KOPT-K1 (cell line): ENCODE measurements around the gene ATP6V1D.

Source experiments
- H3K27ac ChIP-seq: fragments of 200-600 bp; sonication (generic); 2 replicates; pipeline ENCODE4 v1.5.1; 2016; ENCODE audit warnings: antibody characterized with exemption, mild to moderate bottlenecking, low read depth, low read length; ENCODE audit not compliant: poor library complexity, severe bottlenecking
- H3K36me3 ChIP-seq: fragments of 200-600 bp; sonication (generic); 2 replicates; pipeline ENCODE4 v1.5.1; 2017; ENCODE audit warnings: antibody characterized with exemption, mild to moderate bottlenecking, low read length, moderate library complexity; ENCODE audit not compliant: insufficient read depth
- H3K9me3 ChIP-seq: fragments of 200-600 bp; sonication (generic); 2 replicates; pipeline ENCODE4 v1.5.1; 2017; ENCODE audit warnings: antibody characterized with exemption, low read length, mild to moderate bottlenecking; ENCODE audit not compliant: insufficient read depth, poor library complexity, severe bottlenecking

The ATP6V1D gene

DNA sequence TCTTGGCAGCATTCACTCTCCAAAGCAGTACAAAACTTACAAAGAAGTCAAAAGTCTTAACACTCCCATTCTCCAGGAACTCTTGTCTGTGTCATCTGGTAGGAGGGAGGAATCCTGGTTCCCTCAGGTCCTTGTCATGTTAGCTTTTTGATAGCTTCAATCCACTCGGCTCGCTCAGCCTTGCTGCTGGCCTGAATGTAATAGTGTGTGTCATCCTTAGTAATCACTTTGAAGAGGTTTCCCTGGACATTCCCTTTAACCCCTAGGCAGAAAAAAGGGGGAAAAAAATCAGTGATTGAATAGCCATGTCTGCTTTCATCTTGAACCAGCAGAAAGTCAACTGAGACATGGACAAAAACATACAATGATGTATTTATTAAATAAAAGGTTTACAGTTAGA is 27.6 kb upstream of the ATP6V1D start:
- Histone ChIP-seq H3K36me3 (peaks cover 61% of the 10 kb centered on the region), H3K27ac (no peak overlapping the region), H3K9me3 (no peaks in the 10 kb centered on the region)

DNA sequence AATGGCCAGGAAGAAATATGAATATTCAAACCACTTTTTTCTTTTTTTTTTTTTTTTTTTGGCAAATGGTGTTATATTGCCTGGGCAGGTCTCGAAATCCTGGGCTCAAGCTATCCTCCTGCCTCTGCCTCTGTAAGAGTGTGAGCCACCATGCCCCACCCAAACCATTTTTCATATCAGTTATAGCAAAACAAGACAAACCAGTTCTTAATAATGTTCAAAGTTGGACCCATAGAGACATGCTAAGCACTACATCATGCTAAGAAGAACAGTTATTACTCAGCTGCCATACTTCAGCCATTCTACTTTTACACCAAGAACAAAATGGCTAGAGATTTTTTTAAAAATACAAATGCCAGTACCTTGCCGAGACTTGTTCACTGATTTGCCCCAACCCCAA is 26.0 kb upstream of the ATP6V1D start:
- no peak overlapping the region for H3K27ac ChIP-seq
- peaks cover 77% of the 10 kb centered on the region for H3K36me3 ChIP-seq
- no peaks in the 10 kb centered on the region for H3K9me3 ChIP-seq

DNA sequence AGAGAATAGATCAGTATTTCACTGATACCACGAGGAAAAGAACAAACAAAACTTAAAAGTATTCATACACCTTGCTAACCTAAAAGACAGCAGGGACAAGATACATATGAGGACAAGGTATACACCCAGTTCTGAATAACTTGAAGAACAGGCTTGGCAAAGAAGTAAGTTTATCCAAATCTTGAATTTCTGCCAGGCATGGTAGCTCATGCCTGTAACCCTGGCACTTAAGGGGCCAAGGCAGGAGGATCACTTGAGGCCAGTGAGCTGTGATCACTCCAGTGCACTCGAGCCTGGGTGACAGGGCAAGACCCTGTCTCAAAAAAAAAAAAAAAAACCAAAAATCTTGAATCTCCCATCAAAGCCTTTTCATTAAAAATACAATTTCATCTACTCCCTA is 25.5 kb upstream of the ATP6V1D start:
- Histone ChIP-seq H3K27ac (no peak overlapping the region), H3K36me3 (peaks cover 82% of the 10 kb centered on the region), H3K9me3 (no peaks in the 10 kb centered on the region)

DNA sequence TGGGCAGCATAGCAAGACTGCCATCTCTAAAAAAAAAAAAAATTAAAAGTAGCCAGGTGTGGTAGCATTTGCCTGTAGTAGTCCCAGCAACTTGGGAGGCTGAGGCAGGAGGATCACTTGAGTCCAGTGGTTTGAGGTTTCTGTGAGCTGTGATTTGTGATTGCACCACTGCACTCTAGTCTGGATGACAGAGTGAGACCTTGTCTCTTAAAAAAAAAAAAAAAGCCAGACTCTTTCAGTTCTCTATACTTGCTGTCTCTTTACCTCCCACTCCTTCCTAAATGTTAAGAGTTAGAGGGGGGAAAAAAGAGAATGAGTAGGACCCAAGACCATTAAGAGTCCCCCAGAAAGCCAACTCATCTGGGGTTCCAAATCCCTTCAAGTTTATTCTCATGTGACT is 18.3 kb upstream of the ATP6V1D start:
- no peak overlapping the region for H3K27ac ChIP-seq
- no peaks in the 10 kb centered on the region for H3K9me3 ChIP-seq
- peaks cover 99% of the 10 kb centered on the region for H3K36me3 ChIP-seq

DNA sequence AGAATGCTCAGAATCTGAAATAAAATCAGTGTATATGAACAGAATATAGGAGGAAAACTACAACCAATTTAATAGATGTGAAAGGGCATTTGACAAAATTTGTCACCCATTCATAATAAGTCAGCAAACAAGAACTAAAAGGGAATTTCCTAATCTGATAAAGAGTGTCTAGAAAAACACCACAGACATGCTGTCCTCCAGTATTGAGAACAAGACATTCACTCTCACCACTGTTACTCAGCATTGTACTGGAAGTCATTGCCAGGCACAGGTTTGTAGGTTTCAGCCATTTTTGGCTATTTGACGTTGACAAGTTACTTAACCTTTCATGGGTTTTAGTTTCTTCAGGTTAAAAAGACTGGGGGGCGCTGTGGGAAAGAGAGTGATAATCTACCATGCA is 13.7 kb upstream of the ATP6V1D start:
- Histone ChIP-seq H3K9me3 (no peaks in the 10 kb centered on the region), H3K27ac (no peak overlapping the region), H3K36me3 (peaks cover 100% of the 10 kb centered on the region)

DNA sequence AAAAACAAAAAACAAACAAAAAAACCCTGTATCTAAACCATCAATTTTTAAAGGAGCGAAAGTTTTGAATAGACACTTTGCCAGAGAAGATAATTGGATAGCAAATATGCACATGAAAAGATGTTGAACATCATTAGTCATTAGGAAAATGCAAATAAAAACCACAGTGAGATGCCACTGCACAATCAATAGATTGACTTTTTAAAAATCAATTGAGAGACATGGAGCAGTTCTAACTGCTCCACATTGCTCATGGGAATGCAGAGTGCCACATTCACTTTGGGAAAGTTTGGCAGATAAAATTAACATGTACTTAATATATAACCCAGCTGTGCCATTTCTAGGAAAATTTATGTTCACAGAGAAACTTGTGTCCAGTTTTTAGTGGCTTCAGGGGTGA is 13.2 kb upstream of the ATP6V1D start:
- Histone ChIP-seq H3K27ac (no peak overlapping the region), H3K36me3 (peaks cover 100% of the 10 kb centered on the region)

DNA sequence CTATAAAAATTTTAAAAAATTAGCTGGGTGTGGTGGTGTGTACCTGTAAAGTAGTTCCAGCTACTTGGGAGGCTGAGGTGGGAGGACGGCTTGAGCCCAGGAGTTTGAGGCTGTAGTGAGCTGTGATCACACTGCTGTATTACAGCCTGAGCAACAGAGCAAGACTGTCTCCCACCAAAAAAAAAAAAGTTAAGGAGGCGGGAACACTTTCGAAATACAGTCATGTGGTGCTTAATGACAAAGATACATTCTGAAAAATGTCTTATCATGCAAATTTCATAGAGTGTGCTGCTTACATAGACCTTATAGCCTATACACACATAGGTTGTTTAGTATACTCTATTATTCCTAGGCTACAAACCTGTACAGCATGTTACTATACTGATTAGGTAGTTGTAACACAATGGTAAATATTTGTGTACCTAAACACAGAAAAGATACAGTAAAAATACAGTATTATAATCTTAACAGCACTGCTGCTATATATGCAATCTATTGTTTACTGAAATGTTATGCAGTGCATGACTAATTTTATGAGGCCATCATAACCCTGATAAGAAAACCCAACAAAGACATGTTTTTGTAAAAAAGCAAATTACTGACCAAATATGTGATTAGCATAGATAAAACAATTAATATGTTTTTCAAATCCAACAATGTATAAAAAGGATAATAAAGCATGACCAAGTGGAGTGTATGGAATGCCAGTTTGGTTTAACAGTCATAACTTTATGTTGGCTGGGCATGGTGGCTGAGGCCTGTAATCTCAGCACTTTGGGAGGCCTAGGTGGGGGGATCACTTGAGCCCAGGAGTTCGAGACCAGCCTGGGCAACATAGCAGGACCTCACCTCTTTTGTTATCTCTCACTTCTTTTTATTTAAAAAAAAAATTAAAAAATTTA is 11.9 kb upstream of the ATP6V1D start:
- H3K36me3 ChIP-seq: peaks cover 100% of the 10 kb centered on the region
- no peak overlapping the region for H3K27ac ChIP-seq
- no peaks in the 10 kb centered on the region for H3K9me3 ChIP-seq

More for the DNA sequence above, 13.2 kb upstream of the ATP6V1D start:
- no peaks in the 10 kb centered on the region for H3K9me3 ChIP-seq

DNA sequence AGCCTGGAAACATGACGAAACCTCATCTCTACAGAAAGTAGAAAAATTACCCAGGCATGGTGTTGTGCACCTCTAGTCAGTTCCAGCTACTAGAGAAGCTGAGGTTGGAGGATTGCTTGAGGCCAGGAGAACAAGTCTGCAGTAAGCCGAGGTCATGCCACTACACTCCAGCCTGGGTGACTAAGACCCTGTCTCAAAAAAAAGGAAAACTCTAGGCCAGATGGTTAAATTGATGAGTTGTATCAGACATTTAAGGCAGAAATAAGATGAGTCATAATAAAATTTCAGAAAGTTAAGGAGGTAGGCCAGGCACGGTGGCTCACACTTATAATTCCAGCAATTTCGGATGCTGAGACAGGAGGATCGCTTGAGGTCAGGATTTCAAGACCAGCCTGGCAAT is 11.2 kb upstream of the ATP6V1D start:
- H3K27ac ChIP-seq: no peak overlapping the region
- peaks cover 100% of the 10 kb centered on the region for H3K36me3 ChIP-seq
- H3K9me3 ChIP-seq: no peaks in the 10 kb centered on the region

DNA sequence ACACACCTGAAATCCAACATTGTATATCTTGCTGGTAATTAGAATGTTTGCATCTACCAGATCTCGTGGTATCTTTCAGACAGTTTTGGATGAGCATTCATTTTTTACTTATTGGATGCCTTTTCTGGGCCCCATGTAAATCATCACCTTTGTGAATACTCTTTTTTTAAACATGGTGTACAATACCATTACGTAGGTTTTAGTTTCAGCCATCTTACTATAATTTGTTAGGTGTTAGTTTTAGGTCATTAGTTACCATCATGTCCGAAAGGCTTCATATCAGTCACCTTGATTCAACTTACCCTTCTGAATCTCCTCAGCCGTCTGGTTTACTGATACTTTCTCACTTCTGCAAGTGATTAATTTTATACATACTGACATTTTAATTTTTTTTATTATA is 5.9 kb upstream of the ATP6V1D start:
- H3K9me3 ChIP-seq: no peaks in the 10 kb centered on the region
- H3K36me3 ChIP-seq: peaks cover 82% of the 10 kb centered on the region
- no peak overlapping the region for H3K27ac ChIP-seq

DNA sequence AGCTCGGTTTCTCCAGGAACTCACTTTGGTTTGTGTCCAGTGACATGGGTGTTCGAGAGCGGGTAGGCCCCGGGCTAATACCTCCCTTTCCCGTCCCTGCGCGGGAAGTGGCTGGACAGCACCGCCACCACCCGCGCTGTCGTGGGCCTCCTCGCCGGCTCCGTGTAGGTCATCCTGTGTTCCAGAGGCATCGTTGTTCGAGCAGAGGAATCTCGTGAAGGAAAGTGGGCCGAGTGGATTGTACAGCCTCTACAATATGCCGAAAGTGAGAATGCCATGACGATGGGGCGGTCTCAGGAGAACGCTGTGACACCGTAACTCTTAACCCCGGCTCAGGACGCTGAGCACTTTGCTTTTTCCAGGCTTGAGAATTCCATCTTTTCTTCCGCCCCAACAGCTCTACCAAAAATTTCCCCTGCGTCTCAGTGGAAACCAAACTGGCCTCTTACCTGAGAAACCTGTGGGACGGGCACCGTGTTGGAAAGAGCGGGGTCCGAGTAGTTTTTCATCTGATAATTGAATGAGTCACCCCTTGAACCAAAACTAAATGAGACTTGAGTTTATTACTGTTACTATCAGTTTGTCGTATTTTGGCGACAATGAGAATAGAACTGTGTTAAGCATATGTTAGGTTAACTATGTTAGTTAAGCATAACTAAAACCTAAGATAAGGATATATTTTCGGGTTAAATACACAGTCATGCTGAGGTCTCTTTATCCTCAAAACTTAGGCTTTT is 1.0 kb upstream of the ATP6V1D start:
- peak overlapping the region; percentile 94 for H3K27ac ChIP-seq
- H3K36me3 ChIP-seq: peaks cover 34% of the 10 kb centered on the region
- no peaks in the 10 kb centered on the region for H3K9me3 ChIP-seq

DNA sequence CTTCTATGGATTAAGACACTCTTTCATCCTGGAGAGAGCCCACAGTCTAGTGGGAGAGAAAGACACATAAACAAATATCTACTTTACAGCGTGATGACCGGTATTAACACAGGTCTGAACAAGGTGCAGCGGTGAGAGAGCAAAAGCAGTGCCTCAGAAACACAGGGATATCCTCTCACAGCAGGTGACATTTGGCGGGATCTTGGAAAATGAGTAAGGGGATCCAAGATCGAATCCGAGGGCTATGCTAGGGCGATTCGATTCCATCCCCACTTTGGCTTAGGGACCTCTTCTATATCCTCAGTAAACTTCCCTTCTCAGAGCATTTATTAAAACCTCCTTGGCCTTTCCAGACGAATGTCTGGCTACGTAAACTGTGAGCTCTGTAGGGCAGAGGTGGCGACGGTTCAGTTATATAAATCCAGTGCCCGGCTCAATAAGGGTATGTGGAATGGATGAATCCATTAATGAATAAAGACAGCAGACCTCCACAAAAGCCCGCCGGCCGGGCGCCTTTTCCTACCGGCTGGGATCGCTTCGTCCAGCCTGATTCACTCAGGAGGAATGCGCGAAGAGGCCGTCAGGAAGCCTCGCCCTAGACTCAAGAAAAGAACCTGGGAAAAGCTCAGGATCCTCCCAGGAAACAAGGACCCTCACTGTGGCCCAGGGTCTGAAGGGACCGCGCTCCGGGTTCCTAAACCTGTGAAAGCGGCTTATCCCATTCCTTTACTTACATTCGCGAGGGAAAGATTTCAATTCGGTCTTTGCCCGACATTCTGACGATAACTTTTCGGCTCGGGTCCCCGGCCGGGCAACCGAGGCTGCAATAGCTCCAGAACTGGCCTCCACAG is 455 bp downstream of the ATP6V1D start:
- Histone ChIP-seq H3K36me3 (peaks cover 19% of the 10 kb centered on the region), H3K9me3 (no peaks in the 10 kb centered on the region), H3K27ac (peak overlapping the region; percentile 94)

DNA sequence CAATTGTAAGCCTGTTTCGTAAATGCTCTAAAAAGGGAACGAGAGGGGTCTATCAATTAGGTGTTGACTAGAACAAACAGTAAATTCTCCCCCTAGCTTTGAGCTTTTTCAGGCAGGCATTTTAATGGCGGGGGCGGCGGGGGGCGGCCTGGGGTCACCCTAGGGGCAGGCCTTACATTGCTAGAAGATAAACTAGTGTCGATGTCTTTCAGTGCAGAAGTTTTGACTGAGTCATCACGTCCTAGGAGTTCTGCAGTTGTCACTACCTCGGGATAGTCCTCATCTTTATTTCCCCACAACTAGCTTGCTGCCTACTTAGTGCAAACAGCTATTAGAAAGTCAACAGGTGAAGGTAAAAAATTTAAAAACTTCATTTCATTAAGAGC is 1.6 kb downstream of the ATP6V1D start:
- Histone ChIP-seq H3K27ac (no peak overlapping the region), H3K36me3 (peaks cover 7% of the 10 kb centered on the region), H3K9me3 (no peaks in the 10 kb centered on the region)

DNA sequence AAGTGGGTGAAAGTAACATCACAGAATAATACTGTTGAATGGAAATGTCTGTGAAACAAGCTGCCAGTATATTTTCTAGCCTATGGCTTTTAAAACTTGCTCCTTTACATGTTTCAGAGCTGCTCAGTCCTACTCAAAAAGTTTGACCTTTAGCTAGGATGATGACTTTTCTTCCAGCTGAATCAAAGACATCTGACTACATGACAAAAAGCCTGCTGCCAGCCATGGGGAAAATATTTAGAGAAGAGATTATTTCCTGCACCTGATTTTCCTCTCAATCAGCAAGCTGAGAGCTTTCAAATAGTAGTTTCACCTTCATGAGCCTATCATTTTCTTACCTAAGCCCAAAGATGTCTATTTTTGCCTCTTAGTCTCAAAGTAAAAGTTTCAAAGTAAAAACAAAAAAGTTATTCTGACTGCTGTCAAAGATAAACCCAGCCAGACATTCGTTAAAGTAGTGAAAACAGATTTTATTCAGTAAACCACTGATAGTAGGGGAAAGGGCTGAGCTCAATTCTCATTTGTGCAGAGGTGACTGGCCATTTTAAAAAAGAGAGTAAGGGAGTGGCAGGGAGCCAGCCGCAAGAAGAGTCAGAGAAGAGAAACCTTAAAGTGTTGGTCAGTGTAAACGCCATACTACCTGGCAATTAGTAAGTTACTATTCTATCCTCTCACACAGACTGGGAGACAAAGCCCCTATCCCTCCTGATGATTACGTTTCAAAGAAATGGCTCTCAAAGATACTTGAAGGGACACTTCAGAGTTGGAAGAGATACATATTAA is 2.2 kb downstream of the ATP6V1D start:
- Histone ChIP-seq H3K27ac (no peak overlapping the region), H3K9me3 (no peaks in the 10 kb centered on the region), H3K36me3 (peaks cover 3% of the 10 kb centered on the region)

DNA sequence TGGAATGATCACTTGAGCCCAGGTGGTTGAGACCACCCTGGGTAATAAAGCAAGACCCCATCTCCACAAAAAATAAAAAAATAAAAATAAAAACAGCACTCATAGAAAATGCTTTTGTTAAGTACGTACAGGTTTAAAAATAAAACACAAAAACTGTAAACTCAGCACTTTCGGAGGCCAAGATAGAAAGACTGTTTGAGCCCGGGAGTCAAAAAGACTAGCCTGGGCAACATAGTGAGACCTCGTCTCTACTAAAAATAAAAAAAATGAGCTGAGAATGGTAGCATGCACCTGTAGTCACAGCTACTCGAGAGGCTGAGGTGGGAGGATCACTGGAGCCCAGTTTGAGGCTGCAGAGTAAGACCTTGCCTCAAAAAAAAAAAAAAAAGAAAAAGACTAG is 7.5 kb downstream of the ATP6V1D start:
- H3K36me3 ChIP-seq: peaks cover 52% of the 10 kb centered on the region
- no peaks in the 10 kb centered on the region for H3K9me3 ChIP-seq
- no peak overlapping the region for H3K27ac ChIP-seq
